ENCODE measurements around the gene NBEAL1. TPM values are rescaled to one million over a fixed set of nuclear protein-coding genes. Genes with fewer than 3 reads are reported as not detected.

Gene NBEAL1
- total RNA-seq, 1 experiment from 2014 or later = 17.0 TPM

DNA sequence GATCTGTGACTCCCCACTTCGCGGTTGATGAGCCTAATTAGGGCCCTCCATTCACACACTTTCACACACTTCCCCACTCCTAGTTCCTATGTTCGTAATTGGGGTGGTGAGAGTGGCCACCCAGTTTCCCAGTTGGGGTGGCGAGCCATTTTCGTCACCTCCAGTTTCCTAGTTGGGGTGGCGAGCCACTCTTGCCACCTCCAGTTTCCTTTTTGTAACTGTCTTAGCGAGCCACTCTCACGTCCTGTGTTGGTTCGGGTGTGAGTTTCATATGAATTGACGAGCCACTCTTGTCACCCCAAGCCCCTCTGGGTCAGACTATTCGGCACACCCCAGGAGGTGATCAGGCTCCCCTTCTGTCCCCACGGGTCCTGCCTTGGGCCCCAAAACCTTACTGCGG is 238.1 kb downstream of the NBEAL1 start:
- Histone ChIP-seq H3K9me2 (ENCODE audit: insufficient read depth) (no peaks in the 10 kb centered on the region), H2AFZ (ENCODE audit: low read depth, low read length, poor library complexity, severe bottlenecking) (no peak overlapping the region), H3K4me1 (ENCODE audit: control insufficient read depth in 1 of 2, insufficient read depth in 2 of 2, low read length in 2 of 2) (no peaks in the 10 kb centered on the region), H3K79me2 (ENCODE audit: insufficient read depth, low read length) (no peaks in the 10 kb centered on the region), H3K9ac (ENCODE audit: low read length) (no peak overlapping the region), H3K27ac (ENCODE audit: low read depth, low read length) (no peak overlapping the region), H3K27me3 (ENCODE audit: insufficient read depth, low read length) (no peaks in the 10 kb centered on the region), H3K9me3 (ENCODE audit: control insufficient read depth in 1 of 2, insufficient read depth in 1 of 2, low read depth in 1 of 2, low read length in 2 of 2) (no peaks in the 10 kb centered on the region), H3K36me3 (ENCODE audit: control insufficient read depth in 1 of 2, insufficient read depth in 2 of 2, low read length in 2 of 2) (peaks cover 2 to 14% of the 10 kb centered on the region in 2 experiments; a peak in 2 of 4 replicates), H3K4me3 (replicated peaks in 1 of 2; ENCODE audit: low read depth in 1 of 2, low read length in 2 of 2) (no peak overlapping the region), H3K4me2 (ENCODE audit: low read length) (no peak overlapping the region), H4K20me1 (ENCODE audit: insufficient read depth) (no peaks in the 10 kb centered on the region; the same call in 1 of the 2 replicates)
- RAD21 ChIA-PET (ENCODE audit: low non-redundant PET in 1 of 2, low total read pairs in 2 of 2, uncharacterized antibody in 2 of 2, unreplicated experiment in 2 of 2) = no interaction called here
- no TSS peak for BruUV-seq (replicated peaks)
- TF ChIP-seq CEBPB (IDR thresholded peaks at IDR 0.05; ENCODE audit: low read depth) = no peak
- no peak for TF ChIP-seq TCF7L2 (IDR thresholded peaks at IDR 0.05; ENCODE audit: borderline replicate concordance, extremely low read depth, insufficient read depth, insufficient read length)
- TF ChIP-seq EGR1 (IDR thresholded peaks at IDR 0.05; ENCODE audit: low read depth) = no peak
- TF ChIP-seq RAD21 (IDR thresholded peaks at IDR 0.05; ENCODE audit: low read depth) = no peak
- TF ChIP-seq, protein P1, sequence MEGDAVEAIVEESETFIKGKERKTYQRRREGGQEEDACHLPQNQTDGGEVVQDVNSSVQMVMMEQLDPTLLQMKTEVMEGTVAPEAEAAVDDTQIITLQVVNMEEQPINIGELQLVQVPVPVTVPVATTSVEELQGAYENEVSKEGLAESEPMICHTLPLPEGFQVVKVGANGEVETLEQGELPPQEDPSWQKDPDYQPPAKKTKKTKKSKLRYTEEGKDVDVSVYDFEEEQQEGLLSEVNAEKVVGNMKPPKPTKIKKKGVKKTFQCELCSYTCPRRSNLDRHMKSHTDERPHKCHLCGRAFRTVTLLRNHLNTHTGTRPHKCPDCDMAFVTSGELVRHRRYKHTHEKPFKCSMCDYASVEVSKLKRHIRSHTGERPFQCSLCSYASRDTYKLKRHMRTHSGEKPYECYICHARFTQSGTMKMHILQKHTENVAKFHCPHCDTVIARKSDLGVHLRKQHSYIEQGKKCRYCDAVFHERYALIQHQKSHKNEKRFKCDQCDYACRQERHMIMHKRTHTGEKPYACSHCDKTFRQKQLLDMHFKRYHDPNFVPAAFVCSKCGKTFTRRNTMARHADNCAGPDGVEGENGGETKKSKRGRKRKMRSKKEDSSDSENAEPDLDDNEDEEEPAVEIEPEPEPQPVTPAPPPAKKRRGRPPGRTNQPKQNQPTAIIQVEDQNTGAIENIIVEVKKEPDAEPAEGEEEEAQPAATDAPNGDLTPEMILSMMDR (IDR thresholded peaks at IDR 0.05 in 2 of 3, conservative IDR thresholded peaks at IDR 0.05 in 1 of 3; ENCODE audit: borderline replicate concordance in 1 of 3, insufficient read depth in 1 of 3, low read depth in 2 of 3, low read length in 2 of 3) = no peak
- TF ChIP-seq, protein P2, sequence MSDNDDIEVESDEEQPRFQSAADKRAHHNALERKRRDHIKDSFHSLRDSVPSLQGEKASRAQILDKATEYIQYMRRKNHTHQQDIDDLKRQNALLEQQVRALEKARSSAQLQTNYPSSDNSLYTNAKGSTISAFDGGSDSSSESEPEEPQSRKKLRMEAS (IDR thresholded peaks at IDR 0.05) = no peak
- no peak for TF ChIP-seq JUND (IDR thresholded peaks at IDR 0.05)
- TF ChIP-seq SP1 (IDR thresholded peaks at IDR 0.05; ENCODE audit: low read depth) = no peak
- no peak for TF ChIP-seq ATF3 (IDR thresholded peaks at IDR 0.05)
- TF ChIP-seq CBX3 (IDR thresholded peaks at IDR 0.05; ENCODE audit: low read depth) = no peak
- no peak for TF ChIP-seq SRF (IDR thresholded peaks at IDR 0.05; ENCODE audit: low read depth)
- TF ChIP-seq, protein P3, sequence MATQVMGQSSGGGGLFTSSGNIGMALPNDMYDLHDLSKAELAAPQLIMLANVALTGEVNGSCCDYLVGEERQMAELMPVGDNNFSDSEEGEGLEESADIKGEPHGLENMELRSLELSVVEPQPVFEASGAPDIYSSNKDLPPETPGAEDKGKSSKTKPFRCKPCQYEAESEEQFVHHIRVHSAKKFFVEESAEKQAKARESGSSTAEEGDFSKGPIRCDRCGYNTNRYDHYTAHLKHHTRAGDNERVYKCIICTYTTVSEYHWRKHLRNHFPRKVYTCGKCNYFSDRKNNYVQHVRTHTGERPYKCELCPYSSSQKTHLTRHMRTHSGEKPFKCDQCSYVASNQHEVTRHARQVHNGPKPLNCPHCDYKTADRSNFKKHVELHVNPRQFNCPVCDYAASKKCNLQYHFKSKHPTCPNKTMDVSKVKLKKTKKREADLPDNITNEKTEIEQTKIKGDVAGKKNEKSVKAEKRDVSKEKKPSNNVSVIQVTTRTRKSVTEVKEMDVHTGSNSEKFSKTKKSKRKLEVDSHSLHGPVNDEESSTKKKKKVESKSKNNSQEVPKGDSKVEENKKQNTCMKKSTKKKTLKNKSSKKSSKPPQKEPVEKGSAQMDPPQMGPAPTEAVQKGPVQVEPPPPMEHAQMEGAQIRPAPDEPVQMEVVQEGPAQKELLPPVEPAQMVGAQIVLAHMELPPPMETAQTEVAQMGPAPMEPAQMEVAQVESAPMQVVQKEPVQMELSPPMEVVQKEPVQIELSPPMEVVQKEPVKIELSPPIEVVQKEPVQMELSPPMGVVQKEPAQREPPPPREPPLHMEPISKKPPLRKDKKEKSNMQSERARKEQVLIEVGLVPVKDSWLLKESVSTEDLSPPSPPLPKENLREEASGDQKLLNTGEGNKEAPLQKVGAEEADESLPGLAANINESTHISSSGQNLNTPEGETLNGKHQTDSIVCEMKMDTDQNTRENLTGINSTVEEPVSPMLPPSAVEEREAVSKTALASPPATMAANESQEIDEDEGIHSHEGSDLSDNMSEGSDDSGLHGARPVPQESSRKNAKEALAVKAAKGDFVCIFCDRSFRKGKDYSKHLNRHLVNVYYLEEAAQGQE (IDR thresholded peaks at IDR 0.05; ENCODE audit: low read depth) = no peak
- TF ChIP-seq ZNF274 (IDR thresholded peaks at IDR 0.05; ENCODE audit: low read depth, low read length) = no peak
- no peak for TF ChIP-seq ZFX (IDR thresholded peaks at IDR 0.05)
- TF ChIP-seq SIN3A (IDR thresholded peaks at IDR 0.05; ENCODE audit: low read depth) = no peak
- TF ChIP-seq ZBTB33 (IDR thresholded peaks at IDR 0.05; ENCODE audit: extremely low read depth, insufficient replicate concordance, low read length) = no peak
- no peak for TF ChIP-seq EZH2 (IDR thresholded peaks at IDR 0.05)
- TF ChIP-seq POLR2A (IDR thresholded peaks at IDR 0.05; ENCODE audit: borderline replicate concordance, extremely low read depth, insufficient read depth, insufficient read length) = no peak
- no peak for TF ChIP-seq EZH2phosphoT487 (IDR thresholded peaks at IDR 0.05; ENCODE audit: borderline replicate concordance)
- POLR2A ChIA-PET = no interaction called here
- intact Hi-C loops (cut with micrococcal nuclease) = no loop called here
- DNase-seq (ENCODE audit: low read depth, low spot score) (no peak), ATAC-seq (no peak)
- CTCF ChIA-PET = no interaction called here

All from HCT116 (cell line).